RWPE1 (cell line): ENCODE data around the gene C1orf141.

Experiments
- CTCF ChIA-PET: fragments of 350-600 bp; sonication (Branson Sonifier 250); formaldehyde crosslinking; extraction: SDS; loops from one replicate; lab custom pipeline; 2021; lab: Yijun Ruan, JAX
- POLR2A ChIA-PET: fragments of 400-600 bp; formaldehyde crosslinking; extraction: SDS; loops from one replicate; lab custom pipeline; 2020; ENCODE audit warnings: antibody characterized with exemption; ENCODE audit not compliant: low non-redundant PET; lab: Yijun Ruan, JAX
- DNase-seq: peaks from one replicate; pipeline ENCODE4 v3.0.0; 2012; ENCODE audit warnings: low spot score
- H3K27ac ChIP-seq: fragments of 450-650 bp; 2 replicates; pipeline ENCODE4 v1.5.1; 2017
- CTCF ChIP-seq: fragments of 450-650 bp; conservative IDR thresholded peaks from 2 replicates; pipeline ENCODE4 v1.5.1; 2017; ENCODE audit warnings: low read depth, mild to moderate bottlenecking

Gene C1orf141

DNA sequence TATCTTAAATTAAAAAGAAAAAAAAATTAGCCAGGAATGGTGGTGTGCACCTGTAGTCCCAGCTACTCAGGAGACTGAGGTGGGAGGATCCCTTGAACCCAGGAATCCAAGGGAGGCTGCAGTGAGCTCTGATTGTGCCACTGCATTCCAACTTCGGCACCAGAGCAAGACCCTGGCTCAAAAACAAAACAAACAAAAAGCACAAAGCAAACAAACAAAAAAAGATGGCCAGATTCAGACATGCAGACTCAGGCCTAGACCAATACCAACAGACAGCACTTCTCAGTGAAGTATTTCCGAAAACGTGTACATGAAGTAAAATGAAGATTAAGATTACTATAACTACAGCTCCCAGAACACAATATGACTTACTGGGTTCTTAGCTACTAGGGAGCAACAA lies 91.4 kb downstream of the C1orf141 start:
- POLR2A ChIA-PET: no interaction called here
- no peak overlapping the region for H3K27ac ChIP-seq
- DNase-seq: no peak
- TF ChIP-seq CTCF: no peak
- CTCF ChIA-PET: interaction anchor here (0.6 kb wide), 1 partner anchor 106 kb away, joined by 7 read pairs; no protein-coding TSS in a partner anchor
